PC-9 (cell line): ENCODE results near the gene ACSL4. TPM values are rescaled to one million over a fixed set of nuclear protein-coding genes. Genes with fewer than 3 reads are reported as not detected.

ENCODE experiments used
- BruUV-seq: library from RNA; stranded (reverse); fragments of 400-500 nt; replicated peaks from 2 replicates; lab custom pipeline; 2021; lab: Mats Ljungman, UMichigan
- CTCF ChIA-PET: fragments of 300-600 bp; sonication (Branson Sonifier 250); formaldehyde crosslinking; loops from one replicate; lab custom pipeline; 2022; ENCODE audit warnings: antibody characterized with exemption; lab: Charles Lee
- POLR2A ChIA-PET: fragments of 300-600 bp; sonication (Branson Sonifier 250); formaldehyde crosslinking; loops from one replicate; lab custom pipeline; 2022; ENCODE audit warnings: antibody characterized with exemption; ENCODE audit not compliant: unreplicated experiment; lab: Charles Lee
- DNase-seq, 2 experiments: peaks; one replicate each; pipeline versions ENCODE4 v3.0.0 to v3.0.0-alpha.2; 2015 to 2022; ENCODE audit warnings: mixed read lengths in 1 of 2
- H2AFZ ChIP-seq: fragments of 200-600 bp; sonication (generic); 2 replicates; pipeline ENCODE4 v1.8.1; 2017; ENCODE audit warnings: antibody characterized with exemption
- H3F3A ChIP-seq: fragments of 200-600 bp; sonication (generic); 2 replicates; pipeline ENCODE4 v1.8.1; 2017; ENCODE audit warnings: antibody characterized with exemption, mild to moderate bottlenecking, low read depth; ENCODE audit not compliant: insufficient read depth
- H3K27ac ChIP-seq: fragments of 200-600 bp; sonication (generic); 2 replicates; pipeline ENCODE4 v1.6.1; 2016; ENCODE audit warnings: mixed run types
- H3K27me3 ChIP-seq: fragments of 200-600 bp; sonication (generic); 2 replicates; pipeline ENCODE4 v1.6.1; 2016; ENCODE audit warnings: low read depth, mixed run types; ENCODE audit not compliant: insufficient read depth
- H3K36me3 ChIP-seq: fragments of 200-600 bp; sonication (generic); 2 replicates; pipeline ENCODE4 v1.6.1; 2016; ENCODE audit warnings: low read depth, mixed run types
- H3K4me1 ChIP-seq: fragments of 200-600 bp; sonication (generic); replicated peaks from 2 replicates; pipeline ENCODE4 v1.6.1; 2016; ENCODE audit warnings: mixed run types; ENCODE audit not compliant: insufficient read depth
- H3K4me2 ChIP-seq: fragments of 200-600 bp; sonication (generic); 2 replicates; pipeline ENCODE4 v1.6.1; 2017; ENCODE audit warnings: mixed run types
- H3K4me3 ChIP-seq: fragments of 200-600 bp; sonication (generic); 2 replicates; pipeline ENCODE4 v1.6.1; 2016; ENCODE audit warnings: mixed run types
- H3K79me2 ChIP-seq: fragments of 200-600 bp; sonication (generic); 2 replicates; pipeline ENCODE4 v1.6.1; 2017; ENCODE audit warnings: low read depth, mixed run types
- H3K9me2 ChIP-seq: fragments of 200-600 bp; sonication (generic); 2 replicates; pipeline ENCODE4 v1.8.1; 2017; ENCODE audit warnings: mild to moderate bottlenecking; ENCODE audit not compliant: insufficient read depth
- H3K9me3 ChIP-seq: fragments of 200-600 bp; sonication (generic); 2 replicates; pipeline ENCODE4 v1.8.1; 2016; ENCODE audit warnings: low read depth; ENCODE audit not compliant: insufficient read depth
- H4K20me1 ChIP-seq: fragments of 200-600 bp; sonication (generic); 2 replicates; pipeline ENCODE4 v1.8.1; 2017; ENCODE audit not compliant: insufficient read depth
- EZH2 ChIP-seq: fragments of 200-600 bp; sonication (generic); IDR thresholded peaks from 2 replicates; pipeline ENCODE4 v1.8.0; 2017; ENCODE audit warnings: antibody characterized with exemption, low read depth
- intact Hi-C: fragments of 100-400 bp; cut with micrococcal nuclease; formaldehyde crosslinking; loops from one replicate; pipeline ENCODE4 v1.10.0; 2022; ENCODE audit not compliant: unreplicated experiment
- total RNA-seq: library from RNA; stranded (reverse); gene quantifications from 2 replicates; pipeline ENCODE4 v1.2.3, GENCODE V29; 2021
- TF ChIP-seq, protein P1 (sequence below): fragments of 200-600 bp; sonication (generic); conservative IDR thresholded peaks from 2 replicates; pipeline ENCODE4 v1.6.1; 2017; ENCODE audit warnings: mixed run types, antibody characterized with exemption, mild to moderate bottlenecking, moderate library complexity

The ACSL4 gene
- total RNA-seq, 1 experiment from 2014 or later = 81.1 TPM

DNA sequence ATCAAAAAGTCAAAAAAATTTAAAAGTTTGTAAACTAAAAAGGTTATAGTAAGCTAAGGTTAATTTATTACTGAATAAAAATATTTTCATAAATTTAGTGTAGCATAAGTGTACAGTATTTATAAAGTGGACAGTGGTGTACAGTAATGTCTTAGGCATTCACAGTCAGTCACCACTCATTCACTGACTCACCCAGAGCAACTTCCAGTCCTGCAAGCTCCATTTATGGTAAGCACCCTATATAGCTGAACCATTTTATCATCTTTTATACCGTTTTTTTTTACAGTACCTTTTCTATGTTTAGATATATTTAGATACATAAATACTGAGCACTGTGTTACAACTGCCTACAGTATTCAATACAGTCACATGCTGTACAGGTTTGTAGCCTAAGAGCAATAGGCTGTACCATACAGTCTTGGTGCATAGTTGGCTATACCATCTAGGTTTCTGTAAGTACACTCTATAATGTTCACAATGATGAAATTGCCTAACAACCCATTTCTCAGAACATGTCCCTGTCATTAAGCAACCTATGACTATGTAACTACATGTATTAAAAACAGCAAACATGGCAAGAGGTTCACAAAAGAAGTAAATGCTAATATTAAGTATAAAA lies 18.6 kb downstream of the ACSL4 start:
- Histone ChIP-seq H3K4me1 (peaks cover 40% of the 10 kb centered on the region), H3K9me3 (no peaks in the 10 kb centered on the region), H3K27ac (peak overlapping the region; percentile 79), H3K36me3 (no peaks in the 10 kb centered on the region), H3K4me2 (peak overlapping the region; percentile 34), H4K20me1 (no peaks in the 10 kb centered on the region; the same call in 1 of the 2 replicates), H3K4me3 (no peak overlapping the region), H3K79me2 (peaks cover 48% of the 10 kb centered on the region), H3F3A (peaks cover 16% of the 10 kb centered on the region), H2AFZ (no peak overlapping the region), H3K9me2 (no peaks in the 10 kb centered on the region), H3K27me3 (no peaks in the 10 kb centered on the region)
- CTCF ChIA-PET = interaction anchor here (0.6 to 1.7 kb wide), 6 partner anchors 14 to 176 kb away, joined by 3 to 8 read pairs (median 6); no protein-coding TSS in a partner anchor
- TF ChIP-seq, protein P1, sequence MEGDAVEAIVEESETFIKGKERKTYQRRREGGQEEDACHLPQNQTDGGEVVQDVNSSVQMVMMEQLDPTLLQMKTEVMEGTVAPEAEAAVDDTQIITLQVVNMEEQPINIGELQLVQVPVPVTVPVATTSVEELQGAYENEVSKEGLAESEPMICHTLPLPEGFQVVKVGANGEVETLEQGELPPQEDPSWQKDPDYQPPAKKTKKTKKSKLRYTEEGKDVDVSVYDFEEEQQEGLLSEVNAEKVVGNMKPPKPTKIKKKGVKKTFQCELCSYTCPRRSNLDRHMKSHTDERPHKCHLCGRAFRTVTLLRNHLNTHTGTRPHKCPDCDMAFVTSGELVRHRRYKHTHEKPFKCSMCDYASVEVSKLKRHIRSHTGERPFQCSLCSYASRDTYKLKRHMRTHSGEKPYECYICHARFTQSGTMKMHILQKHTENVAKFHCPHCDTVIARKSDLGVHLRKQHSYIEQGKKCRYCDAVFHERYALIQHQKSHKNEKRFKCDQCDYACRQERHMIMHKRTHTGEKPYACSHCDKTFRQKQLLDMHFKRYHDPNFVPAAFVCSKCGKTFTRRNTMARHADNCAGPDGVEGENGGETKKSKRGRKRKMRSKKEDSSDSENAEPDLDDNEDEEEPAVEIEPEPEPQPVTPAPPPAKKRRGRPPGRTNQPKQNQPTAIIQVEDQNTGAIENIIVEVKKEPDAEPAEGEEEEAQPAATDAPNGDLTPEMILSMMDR = no peak
- TF ChIP-seq EZH2 = no peak
- BruUV-seq = no TSS peak
- DNase-seq = peak; percentile 23 to 87
- POLR2A ChIA-PET = interaction anchor here (0.5 to 0.7 kb wide), 4 partner anchors 18 to 142 kb away, joined by 3 to 10 read pairs (median 6); no protein-coding TSS in a partner anchor
- intact Hi-C loops = loop anchor here (5.0 kb wide), 1 partner anchor 227 kb away; no protein-coding TSS in a partner anchor

DNA sequence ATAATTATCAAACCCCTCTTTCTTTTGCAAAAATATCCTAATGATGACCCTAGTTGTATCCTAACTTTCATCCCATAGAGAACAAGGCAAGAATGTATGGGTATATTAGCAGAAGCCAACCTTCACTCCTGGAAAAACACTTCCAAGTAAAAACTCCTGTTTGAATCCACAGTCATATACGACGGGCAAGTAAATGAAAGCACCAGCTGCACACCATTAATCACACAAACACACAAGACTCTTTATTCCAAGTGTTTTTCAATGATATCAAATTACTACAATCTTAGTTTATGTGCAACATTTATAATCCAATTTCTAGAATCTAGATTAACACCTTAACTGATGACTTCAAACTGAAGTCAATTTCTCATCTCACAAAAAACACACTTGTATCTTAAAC lies 22.9 kb downstream of the ACSL4 start:
- Histone ChIP-seq H3K4me2 (no peak overlapping the region), H3K4me3 (no peak overlapping the region), H4K20me1 (no peaks in the 10 kb centered on the region; the same call in 1 of the 2 replicates), H3K27ac (peak overlapping the region; percentile 74), H3K36me3 (no peaks in the 10 kb centered on the region), H3K9me2 (no peaks in the 10 kb centered on the region), H2AFZ (no peak overlapping the region), H3K4me1 (peaks cover 42% of the 10 kb centered on the region), H3K9me3 (no peaks in the 10 kb centered on the region), H3F3A (peaks cover 31% of the 10 kb centered on the region), H3K79me2 (peaks cover 73% of the 10 kb centered on the region), H3K27me3 (no peaks in the 10 kb centered on the region)
- CTCF ChIA-PET = interaction anchor here (0.6 to 1.7 kb wide), 2 partner anchors 152 to 179 kb away, joined by 3 read pairs; no protein-coding TSS in a partner anchor
- no peak for TF ChIP-seq EZH2
- TF ChIP-seq, protein P1 = no peak
- BruUV-seq = no TSS peak
- POLR2A ChIA-PET = no interaction called here
- no peak for DNase-seq
- intact Hi-C loops = loop anchor here (5.0 kb wide), 1 partner anchor 223 kb away; no protein-coding TSS in a partner anchor

DNA sequence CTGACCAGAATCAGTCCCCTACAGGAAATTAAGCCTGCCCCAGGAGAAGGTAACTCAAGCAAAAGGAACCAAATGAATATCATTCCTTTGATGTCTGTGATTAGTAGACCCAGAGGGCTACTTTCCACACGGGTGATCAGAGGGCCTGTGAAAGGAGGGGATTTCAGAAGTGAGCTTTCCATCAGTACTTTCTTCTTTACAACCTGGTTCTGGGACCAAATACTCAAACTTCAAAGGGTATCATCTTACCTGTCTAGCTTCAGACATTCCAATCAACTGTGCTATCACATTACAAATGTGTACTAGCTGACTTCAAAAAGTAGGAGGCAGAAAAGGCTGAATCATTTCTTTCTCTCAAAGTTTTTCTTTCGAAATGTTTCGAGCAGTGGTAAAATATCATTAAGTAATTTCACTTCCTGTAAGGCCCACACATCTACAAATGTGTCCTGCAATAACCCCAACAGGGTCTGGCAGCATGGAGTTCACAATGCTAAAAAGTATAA lies 23.9 kb downstream of the ACSL4 start:
- H3K9me2 ChIP-seq = no peaks in the 10 kb centered on the region
- H2AFZ ChIP-seq = no peak overlapping the region
- TF ChIP-seq, protein P1 = no peak
- TF ChIP-seq EZH2 = no peak
- H3K79me2 ChIP-seq = peaks cover 83% of the 10 kb centered on the region
- H3K27me3 ChIP-seq = no peaks in the 10 kb centered on the region
- ChIA-PET CTCF (interaction anchor here (0.9 to 1.7 kb wide), 3 partner anchors 148 to 182 kb away, joined by 3 to 5 read pairs (median 3); no protein-coding TSS in a partner anchor), POLR2A (interaction anchor here (0.5 to 0.7 kb wide), 4 partner anchors 23 to 406 kb away, joined by 3 to 16 read pairs (median 4); no protein-coding TSS in a partner anchor)
- peaks cover 33% of the 10 kb centered on the region for H3K4me1 ChIP-seq
- H3F3A ChIP-seq = peaks cover 24% of the 10 kb centered on the region
- intact Hi-C loops = no loop called here
- peak; percentile 3 to 88 for DNase-seq
- H3K27ac ChIP-seq = peak overlapping the region; percentile 74
- no TSS peak for BruUV-seq
- no peaks in the 10 kb centered on the region for H3K9me3 ChIP-seq
- no peaks in the 10 kb centered on the region for H3K36me3 ChIP-seq
- no peaks in the 10 kb centered on the region; the same call in 1 of the 2 replicates for H4K20me1 ChIP-seq
- peak overlapping the region; percentile 13; the same call in 1 of the 2 replicates for H3K4me3 ChIP-seq
- peak overlapping the region; percentile 56 for H3K4me2 ChIP-seq
